GM18519 (cell line): ENCODE measurements around the gene STOML3.

Experiments used
- ATAC-seq: cut with Tn5 transposase; IDR thresholded peaks from one replicate; pipeline ENCODE4 v1.9.1; 2021; ENCODE audit warnings: mild to moderate bottlenecking, moderate library complexity; ENCODE audit not compliant: unreplicated experiment, low FRiP score

The STOML3 gene

GRCh38 chr13:38922170-38922569 is 68.5 kb downstream of the STOML3 start:
- ATAC-seq = no peak

GRCh38 chr13:38921081-38921480 is 69.5 kb downstream of the STOML3 start:
- ATAC-seq = no peak
